C4-2B (cell line): ENCODE data around the gene SYNDIG1.

ENCODE experiments used
- CTCF ChIP-seq: fragments of 450-650 bp; conservative IDR thresholded peaks from 2 replicates; pipeline ENCODE4 v1.5.1; 2017; ENCODE audit warnings: mild to moderate bottlenecking
- ZFX ChIP-seq: fragments of 450-650 bp; IDR thresholded peaks from 2 replicates; pipeline ENCODE4 v1.6.1; 2017

- TF ChIP-seq CTCF (no peak), ZFX (no peak)
Measured at GRCh38 chr20:24661255-24661654, 191.8 kb downstream of the SYNDIG1 start.
